Ishikawa (cell line): ENCODE results near the gene GUCA1A.

Source experiments
- RAD21 ChIP-seq: IDR thresholded peaks from 2 replicates; pipeline ENCODE4 v1.6.1; 2012; ENCODE audit warnings: low read depth
- TAF1 ChIP-seq: IDR thresholded peaks from 2 replicates; pipeline ENCODE4 v1.6.1; 2012; ENCODE audit warnings: low read depth, mild to moderate bottlenecking
- YY1 ChIP-seq: IDR thresholded peaks from 2 replicates; pipeline ENCODE4 v1.6.1; 2012; ENCODE audit warnings: low read depth
- TF ChIP-seq, protein P1 (sequence below): IDR thresholded peaks from 2 replicates; pipeline ENCODE4 v1.6.1; 2012

GRCh38 chr6:42227173-42227850 is 54.1 kb downstream of the GUCA1A start:
- TF ChIP-seq, protein P1, sequence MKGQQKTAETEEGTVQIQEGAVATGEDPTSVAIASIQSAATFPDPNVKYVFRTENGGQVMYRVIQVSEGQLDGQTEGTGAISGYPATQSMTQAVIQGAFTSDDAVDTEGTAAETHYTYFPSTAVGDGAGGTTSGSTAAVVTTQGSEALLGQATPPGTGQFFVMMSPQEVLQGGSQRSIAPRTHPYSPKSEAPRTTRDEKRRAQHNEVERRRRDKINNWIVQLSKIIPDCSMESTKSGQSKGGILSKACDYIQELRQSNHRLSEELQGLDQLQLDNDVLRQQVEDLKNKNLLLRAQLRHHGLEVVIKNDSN, result no peak
- TF ChIP-seq RAD21, result no peak
- TF ChIP-seq TAF1, result no peak
- no peak for TF ChIP-seq YY1
